ENCODE results near the gene TPK1.

DNA sequence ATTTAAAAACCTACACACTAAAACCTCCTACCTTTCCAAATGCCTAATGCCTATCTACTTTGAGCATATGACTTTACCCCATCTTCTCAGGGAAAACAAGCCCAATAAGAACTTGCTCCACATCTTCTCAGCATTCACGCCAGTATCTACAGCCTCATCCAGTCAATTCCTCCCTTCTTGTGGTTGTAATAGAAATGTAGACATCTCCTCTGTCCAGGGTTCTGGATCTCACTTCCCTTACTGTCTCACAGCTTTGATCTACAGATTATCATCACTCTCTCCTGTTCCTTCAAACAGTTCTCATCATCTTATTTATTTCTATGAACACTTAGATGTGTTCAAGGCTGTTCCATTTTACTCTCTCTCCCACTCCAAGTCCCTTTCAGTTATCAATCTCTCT is 361.9 kb downstream of the TPK1 start:
- TF ChIP-seq, protein P1, sequence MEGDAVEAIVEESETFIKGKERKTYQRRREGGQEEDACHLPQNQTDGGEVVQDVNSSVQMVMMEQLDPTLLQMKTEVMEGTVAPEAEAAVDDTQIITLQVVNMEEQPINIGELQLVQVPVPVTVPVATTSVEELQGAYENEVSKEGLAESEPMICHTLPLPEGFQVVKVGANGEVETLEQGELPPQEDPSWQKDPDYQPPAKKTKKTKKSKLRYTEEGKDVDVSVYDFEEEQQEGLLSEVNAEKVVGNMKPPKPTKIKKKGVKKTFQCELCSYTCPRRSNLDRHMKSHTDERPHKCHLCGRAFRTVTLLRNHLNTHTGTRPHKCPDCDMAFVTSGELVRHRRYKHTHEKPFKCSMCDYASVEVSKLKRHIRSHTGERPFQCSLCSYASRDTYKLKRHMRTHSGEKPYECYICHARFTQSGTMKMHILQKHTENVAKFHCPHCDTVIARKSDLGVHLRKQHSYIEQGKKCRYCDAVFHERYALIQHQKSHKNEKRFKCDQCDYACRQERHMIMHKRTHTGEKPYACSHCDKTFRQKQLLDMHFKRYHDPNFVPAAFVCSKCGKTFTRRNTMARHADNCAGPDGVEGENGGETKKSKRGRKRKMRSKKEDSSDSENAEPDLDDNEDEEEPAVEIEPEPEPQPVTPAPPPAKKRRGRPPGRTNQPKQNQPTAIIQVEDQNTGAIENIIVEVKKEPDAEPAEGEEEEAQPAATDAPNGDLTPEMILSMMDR (IDR thresholded peaks at IDR 0.05; ENCODE audit: poor library complexity, severe bottlenecking) = no peak
- TF ChIP-seq EP300 (conservative IDR thresholded peaks at IDR 0.05; ENCODE audit: poor library complexity, severe bottlenecking) (no peak), EZH2 (IDR thresholded peaks at IDR 0.05; ENCODE audit: borderline replicate concordance, insufficient read depth, low read length, poor library complexity, severe bottlenecking) (no peak)
- TF ChIP-seq, protein P2, sequence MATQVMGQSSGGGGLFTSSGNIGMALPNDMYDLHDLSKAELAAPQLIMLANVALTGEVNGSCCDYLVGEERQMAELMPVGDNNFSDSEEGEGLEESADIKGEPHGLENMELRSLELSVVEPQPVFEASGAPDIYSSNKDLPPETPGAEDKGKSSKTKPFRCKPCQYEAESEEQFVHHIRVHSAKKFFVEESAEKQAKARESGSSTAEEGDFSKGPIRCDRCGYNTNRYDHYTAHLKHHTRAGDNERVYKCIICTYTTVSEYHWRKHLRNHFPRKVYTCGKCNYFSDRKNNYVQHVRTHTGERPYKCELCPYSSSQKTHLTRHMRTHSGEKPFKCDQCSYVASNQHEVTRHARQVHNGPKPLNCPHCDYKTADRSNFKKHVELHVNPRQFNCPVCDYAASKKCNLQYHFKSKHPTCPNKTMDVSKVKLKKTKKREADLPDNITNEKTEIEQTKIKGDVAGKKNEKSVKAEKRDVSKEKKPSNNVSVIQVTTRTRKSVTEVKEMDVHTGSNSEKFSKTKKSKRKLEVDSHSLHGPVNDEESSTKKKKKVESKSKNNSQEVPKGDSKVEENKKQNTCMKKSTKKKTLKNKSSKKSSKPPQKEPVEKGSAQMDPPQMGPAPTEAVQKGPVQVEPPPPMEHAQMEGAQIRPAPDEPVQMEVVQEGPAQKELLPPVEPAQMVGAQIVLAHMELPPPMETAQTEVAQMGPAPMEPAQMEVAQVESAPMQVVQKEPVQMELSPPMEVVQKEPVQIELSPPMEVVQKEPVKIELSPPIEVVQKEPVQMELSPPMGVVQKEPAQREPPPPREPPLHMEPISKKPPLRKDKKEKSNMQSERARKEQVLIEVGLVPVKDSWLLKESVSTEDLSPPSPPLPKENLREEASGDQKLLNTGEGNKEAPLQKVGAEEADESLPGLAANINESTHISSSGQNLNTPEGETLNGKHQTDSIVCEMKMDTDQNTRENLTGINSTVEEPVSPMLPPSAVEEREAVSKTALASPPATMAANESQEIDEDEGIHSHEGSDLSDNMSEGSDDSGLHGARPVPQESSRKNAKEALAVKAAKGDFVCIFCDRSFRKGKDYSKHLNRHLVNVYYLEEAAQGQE (IDR thresholded peaks at IDR 0.05; ENCODE audit: borderline replicate concordance) = no peak
